NB4 (cell line): Measurements from ENCODE around the gene GLRA3.

Experiments
- DNase-seq: peaks from one replicate; pipeline ENCODE4 v3.0.0; 2010; ENCODE audit warnings: low read depth
- H3K4me3 ChIP-seq: one replicate; pipeline ENCODE4 v1.5.1; 2011; ENCODE audit warnings: mild to moderate bottlenecking, low read depth, low read length, moderate library complexity
- MYC ChIP-seq: IDR thresholded peaks from 2 replicates; pipeline ENCODE4 v1.6.1; 2011; ENCODE audit warnings: low read depth, low read length
- POLR2A ChIP-seq: IDR thresholded peaks from 2 replicates; pipeline ENCODE4 v1.6.1; 2011; ENCODE audit warnings: mild to moderate bottlenecking; ENCODE audit not compliant: insufficient read length; ENCODE audit errors: extremely low read depth
- TF ChIP-seq, protein P1 (sequence below): IDR thresholded peaks from one replicate; pipeline ENCODE4 v1.5.1; 2012; ENCODE audit warnings: low read depth, low read length
- TF ChIP-seq, protein P2 (sequence below): IDR thresholded peaks from 2 replicates; pipeline ENCODE4 v1.6.1; 2011; ENCODE audit warnings: low read depth, low read length

GLRA3 gene

DNA sequence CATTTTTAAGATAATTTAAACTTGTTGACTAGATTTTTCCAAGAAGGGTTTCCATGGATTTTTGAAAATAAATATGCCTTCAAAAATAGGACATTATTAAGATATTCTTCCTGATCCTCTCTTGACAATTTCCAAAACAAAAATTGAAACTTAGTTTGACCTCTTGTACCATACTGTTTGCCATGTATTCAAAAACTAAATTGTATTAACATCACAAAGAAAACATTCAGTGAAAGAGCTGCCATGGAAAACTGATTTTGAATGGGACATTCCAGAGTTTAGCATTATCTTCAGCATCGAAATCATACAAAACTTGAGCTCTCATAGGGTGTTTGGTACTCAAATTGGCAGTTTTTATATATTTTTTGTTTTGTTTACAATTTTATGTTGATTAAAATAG is 238.7 kb downstream of the GLRA3 start:
- TF ChIP-seq, protein P1, sequence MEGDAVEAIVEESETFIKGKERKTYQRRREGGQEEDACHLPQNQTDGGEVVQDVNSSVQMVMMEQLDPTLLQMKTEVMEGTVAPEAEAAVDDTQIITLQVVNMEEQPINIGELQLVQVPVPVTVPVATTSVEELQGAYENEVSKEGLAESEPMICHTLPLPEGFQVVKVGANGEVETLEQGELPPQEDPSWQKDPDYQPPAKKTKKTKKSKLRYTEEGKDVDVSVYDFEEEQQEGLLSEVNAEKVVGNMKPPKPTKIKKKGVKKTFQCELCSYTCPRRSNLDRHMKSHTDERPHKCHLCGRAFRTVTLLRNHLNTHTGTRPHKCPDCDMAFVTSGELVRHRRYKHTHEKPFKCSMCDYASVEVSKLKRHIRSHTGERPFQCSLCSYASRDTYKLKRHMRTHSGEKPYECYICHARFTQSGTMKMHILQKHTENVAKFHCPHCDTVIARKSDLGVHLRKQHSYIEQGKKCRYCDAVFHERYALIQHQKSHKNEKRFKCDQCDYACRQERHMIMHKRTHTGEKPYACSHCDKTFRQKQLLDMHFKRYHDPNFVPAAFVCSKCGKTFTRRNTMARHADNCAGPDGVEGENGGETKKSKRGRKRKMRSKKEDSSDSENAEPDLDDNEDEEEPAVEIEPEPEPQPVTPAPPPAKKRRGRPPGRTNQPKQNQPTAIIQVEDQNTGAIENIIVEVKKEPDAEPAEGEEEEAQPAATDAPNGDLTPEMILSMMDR = no peak
- TF ChIP-seq POLR2A (no peak), MYC (no peak)
- TF ChIP-seq, protein P2, sequence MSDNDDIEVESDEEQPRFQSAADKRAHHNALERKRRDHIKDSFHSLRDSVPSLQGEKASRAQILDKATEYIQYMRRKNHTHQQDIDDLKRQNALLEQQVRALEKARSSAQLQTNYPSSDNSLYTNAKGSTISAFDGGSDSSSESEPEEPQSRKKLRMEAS = no peak
- H3K4me3 ChIP-seq = no peak overlapping the region
- DNase-seq = no peak
